Measurements from ENCODE around the gene GSDME.

The GSDME gene

GRCh38 chr7:24786306-24786705 lies 29.0 kb upstream of the GSDME start:
- H3K27me3 Mint-ChIP-seq = no peaks in the 10 kb centered on the region
- H3K27ac Mint-ChIP-seq = peak overlapping the region; percentile 82
- no peak overlapping the region for H3K4me3 Mint-ChIP-seq
- H3K4me1 Mint-ChIP-seq (ENCODE audit: low read depth) = peaks cover 37% of the 10 kb centered on the region
- H3K9me3 Mint-ChIP-seq = peaks cover 21% of the 10 kb centered on the region
- peaks cover 17% of the 10 kb centered on the region for H3K36me3 Mint-ChIP-seq (ENCODE audit: low read depth)
- intact Hi-C loops (cut with micrococcal nuclease) = no loop called here

- Mint-ChIP-seq H3K4me1 (ENCODE audit: low read depth) (peaks cover 56% of the 10 kb centered on the region), H3K9me3 (peaks cover 15% of the 10 kb centered on the region), H3K27ac (no peak overlapping the region), H3K36me3 (ENCODE audit: low read depth) (peaks cover 16% of the 10 kb centered on the region), H3K4me3 (no peak overlapping the region), H3K27me3 (no peaks in the 10 kb centered on the region)
- intact Hi-C loops (cut with micrococcal nuclease) = no loop called here
Observed at GRCh38 chr7:24784277-24784676, 27.0 kb upstream of the GSDME start.

GRCh38 chr7:24783698-24784097 lies 26.4 kb upstream of the GSDME start:
- H3K27ac Mint-ChIP-seq = no peak overlapping the region
- intact Hi-C loops (cut with micrococcal nuclease) = no loop called here
- peaks cover 61% of the 10 kb centered on the region for H3K4me1 Mint-ChIP-seq (ENCODE audit: low read depth)
- H3K9me3 Mint-ChIP-seq = peaks cover 10% of the 10 kb centered on the region
- peaks cover 16% of the 10 kb centered on the region for H3K36me3 Mint-ChIP-seq (ENCODE audit: low read depth)
- no peaks in the 10 kb centered on the region for H3K27me3 Mint-ChIP-seq
- H3K4me3 Mint-ChIP-seq = no peak overlapping the region

- Mint-ChIP-seq H3K27ac (no peak overlapping the region), H3K4me3 (no peak overlapping the region), H3K36me3 (ENCODE audit: low read depth) (peaks cover 16% of the 10 kb centered on the region), H3K27me3 (no peaks in the 10 kb centered on the region), H3K9me3 (peaks cover 10% of the 10 kb centered on the region), H3K4me1 (ENCODE audit: low read depth) (peaks cover 59% of the 10 kb centered on the region)
- intact Hi-C loops (cut with micrococcal nuclease) = no loop called here
Observed at GRCh38 chr7:24781106-24781505, 23.8 kb upstream of the GSDME start.

- H3K27me3 Mint-ChIP-seq = no peaks in the 10 kb centered on the region
- H3K27ac Mint-ChIP-seq = peak overlapping the region; percentile 29
- no peak overlapping the region for H3K4me3 Mint-ChIP-seq
- peaks cover 10% of the 10 kb centered on the region for H3K9me3 Mint-ChIP-seq
- H3K4me1 Mint-ChIP-seq (ENCODE audit: low read depth) = peaks cover 54% of the 10 kb centered on the region
- intact Hi-C loops (cut with micrococcal nuclease) = no loop called here
- H3K36me3 Mint-ChIP-seq (ENCODE audit: low read depth) = peaks cover 16% of the 10 kb centered on the region
Observed at GRCh38 chr7:24779283-24779655, 22.0 kb upstream of the GSDME start.

- H3K27me3 Mint-ChIP-seq = no peaks in the 10 kb centered on the region
- peaks cover 48% of the 10 kb centered on the region for H3K4me1 Mint-ChIP-seq (ENCODE audit: low read depth)
- H3K4me3 Mint-ChIP-seq = no peak overlapping the region
- peaks cover 5% of the 10 kb centered on the region for H3K9me3 Mint-ChIP-seq
- intact Hi-C loops (cut with micrococcal nuclease) = no loop called here
- H3K27ac Mint-ChIP-seq = peak overlapping the region; percentile 29
- peaks cover 10% of the 10 kb centered on the region for H3K36me3 Mint-ChIP-seq (ENCODE audit: low read depth)
Observed at GRCh38 chr7:24778543-24779282, 21.4 kb upstream of the GSDME start.

- Mint-ChIP-seq H3K4me1 (ENCODE audit: low read depth) (peaks cover 45% of the 10 kb centered on the region), H3K27me3 (no peaks in the 10 kb centered on the region), H3K9me3 (no peaks in the 10 kb centered on the region), H3K4me3 (no peak overlapping the region), H3K27ac (peak overlapping the region; percentile 29), H3K36me3 (ENCODE audit: low read depth) (peaks cover 5% of the 10 kb centered on the region)
- intact Hi-C loops (cut with micrococcal nuclease) = no loop called here
Observed at GRCh38 chr7:24777806-24778205, 20.5 kb upstream of the GSDME start.

- Mint-ChIP-seq H3K36me3 (ENCODE audit: low read depth) (no peaks in the 10 kb centered on the region), H3K27ac (no peak overlapping the region), H3K4me1 (ENCODE audit: low read depth) (peaks cover 23% of the 10 kb centered on the region), H3K4me3 (no peak overlapping the region), H3K27me3 (peaks cover 1% of the 10 kb centered on the region), H3K9me3 (no peaks in the 10 kb centered on the region)
- intact Hi-C loops (cut with micrococcal nuclease) = no loop called here
Observed at GRCh38 chr7:24773646-24774045, 16.4 kb upstream of the GSDME start.

GRCh38 chr7:24769851-24770250 lies 12.6 kb upstream of the GSDME start:
- Mint-ChIP-seq H3K36me3 (ENCODE audit: low read depth) (no peaks in the 10 kb centered on the region), H3K4me3 (no peak overlapping the region), H3K9me3 (no peaks in the 10 kb centered on the region), H3K4me1 (ENCODE audit: low read depth) (peaks cover 5% of the 10 kb centered on the region), H3K27me3 (peaks cover 5% of the 10 kb centered on the region), H3K27ac (no peak overlapping the region)
- intact Hi-C loops (cut with micrococcal nuclease) = no loop called here

GRCh38 chr7:24769014-24769830 lies 12.0 kb upstream of the GSDME start:
- H3K4me1 Mint-ChIP-seq (ENCODE audit: low read depth) = peaks cover 5% of the 10 kb centered on the region
- no peak overlapping the region for H3K4me3 Mint-ChIP-seq
- intact Hi-C loops (cut with micrococcal nuclease) = no loop called here
- H3K9me3 Mint-ChIP-seq = no peaks in the 10 kb centered on the region
- peaks cover 7% of the 10 kb centered on the region for H3K27me3 Mint-ChIP-seq
- no peak overlapping the region for H3K27ac Mint-ChIP-seq
- no peaks in the 10 kb centered on the region for H3K36me3 Mint-ChIP-seq (ENCODE audit: low read depth)

- Mint-ChIP-seq H3K4me1 (ENCODE audit: low read depth) (peaks cover 5% of the 10 kb centered on the region), H3K36me3 (ENCODE audit: low read depth) (no peaks in the 10 kb centered on the region), H3K27ac (no peak overlapping the region), H3K4me3 (no peak overlapping the region), H3K27me3 (peaks cover 9% of the 10 kb centered on the region), H3K9me3 (no peaks in the 10 kb centered on the region)
- intact Hi-C loops (cut with micrococcal nuclease) = no loop called here
Observed at GRCh38 chr7:24767878-24768569, 10.8 kb upstream of the GSDME start.

GRCh38 chr7:24764972-24765744 lies 7.9 kb upstream of the GSDME start:
- Mint-ChIP-seq H3K27me3 (peaks cover 21% of the 10 kb centered on the region), H3K9me3 (no peaks in the 10 kb centered on the region), H3K4me1 (ENCODE audit: low read depth) (peaks cover 5% of the 10 kb centered on the region), H3K4me3 (no peak overlapping the region), H3K27ac (no peak overlapping the region), H3K36me3 (ENCODE audit: low read depth) (no peaks in the 10 kb centered on the region)
- intact Hi-C loops (cut with micrococcal nuclease) = no loop called here

GRCh38 chr7:24764011-24764410 lies 6.7 kb upstream of the GSDME start:
- H3K4me1 Mint-ChIP-seq (ENCODE audit: low read depth) = no peaks in the 10 kb centered on the region
- H3K27me3 Mint-ChIP-seq = peaks cover 26% of the 10 kb centered on the region
- no peaks in the 10 kb centered on the region for H3K36me3 Mint-ChIP-seq (ENCODE audit: low read depth)
- H3K4me3 Mint-ChIP-seq = no peak overlapping the region
- intact Hi-C loops (cut with micrococcal nuclease) = no loop called here
- no peaks in the 10 kb centered on the region for H3K9me3 Mint-ChIP-seq
- H3K27ac Mint-ChIP-seq = no peak overlapping the region

All from dendritic cell treated with granulocyte-macrophage colony-stimulating factor and Interleukin-4, amounts not matched to agents 40 ng/mL and 50 ng/mL, for 4 days (primary cell).